ENCODE measurements around the gene KDSR. TPM values are rescaled to one million over a fixed set of nuclear protein-coding genes. Genes with fewer than 3 reads are reported as not detected.

KDSR gene
- total RNA-seq, 1 donor, result 46.3 TPM

GRCh38 chr18:63339920-63340484 is 27.0 kb downstream of the KDSR start:
- Histone ChIP-seq H3K9me3 (ENCODE audit: low read depth, low read length) (no peaks in the 10 kb centered on the region), H3K4me1 (ENCODE audit: insufficient read depth, low read length) (peaks cover 10% of the 10 kb centered on the region), H4K20me1 (ENCODE audit: insufficient read depth, low read length) (no peaks in the 10 kb centered on the region), H3K27me3 (ENCODE audit: insufficient read depth, low read length) (no peaks in the 10 kb centered on the region), H3K79me2 (ENCODE audit: insufficient read depth, low read length) (peaks cover 5% of the 10 kb centered on the region), H3K4me2 (ENCODE audit: insufficient read depth, low read length) (no peak overlapping the region), H3K27ac (ENCODE audit: low read depth, low read length) (no peak overlapping the region), H3K4me3 (ENCODE audit: insufficient read depth, low read length) (no peak overlapping the region), H2AFZ (ENCODE audit: low read length) (no peak overlapping the region), H3K36me3 (ENCODE audit: insufficient read depth, low read length) (peaks cover 64% of the 10 kb centered on the region)
- DNase-seq (ENCODE audit: insufficient read length, low spot score, missing footprints), result no peak
- peak; percentile 65 for TF ChIP-seq CTCF (IDR thresholded peaks at IDR 0.05; ENCODE audit: extremely low read depth, low read depth, low read length)

GRCh38 chr18:63336366-63337099 is 30.5 kb downstream of the KDSR start:
- peaks cover 3% of the 10 kb centered on the region for H3K79me2 ChIP-seq (ENCODE audit: insufficient read depth, low read length)
- DNase-seq (ENCODE audit: insufficient read length, low spot score, missing footprints), result peak; percentile 80
- no peaks in the 10 kb centered on the region for H4K20me1 ChIP-seq (ENCODE audit: insufficient read depth, low read length)
- H3K4me2 ChIP-seq (ENCODE audit: insufficient read depth, low read length), result peak overlapping the region; percentile 76
- H3K27me3 ChIP-seq (ENCODE audit: insufficient read depth, low read length), result no peaks in the 10 kb centered on the region
- peak overlapping the region; percentile 37 for H3K4me3 ChIP-seq (ENCODE audit: insufficient read depth, low read length)
- peak overlapping the region; percentile 67 for H2AFZ ChIP-seq (ENCODE audit: low read length)
- TF ChIP-seq CTCF (IDR thresholded peaks at IDR 0.05; ENCODE audit: extremely low read depth, low read depth, low read length), result no peak
- H3K4me1 ChIP-seq (ENCODE audit: insufficient read depth, low read length), result peaks cover 10% of the 10 kb centered on the region
- peaks cover 59% of the 10 kb centered on the region for H3K36me3 ChIP-seq (ENCODE audit: insufficient read depth, low read length)
- peak overlapping the region; percentile 82 for H3K27ac ChIP-seq (ENCODE audit: low read depth, low read length)
- no peaks in the 10 kb centered on the region for H3K9me3 ChIP-seq (ENCODE audit: low read depth, low read length)

GRCh38 chr18:63331105-63331504 is 35.9 kb downstream of the KDSR start:
- H3K4me3 ChIP-seq (ENCODE audit: insufficient read depth, low read length), result no peak overlapping the region
- no peaks in the 10 kb centered on the region for H3K27me3 ChIP-seq (ENCODE audit: insufficient read depth, low read length)
- no peaks in the 10 kb centered on the region for H4K20me1 ChIP-seq (ENCODE audit: insufficient read depth, low read length)
- no peak overlapping the region for H3K4me2 ChIP-seq (ENCODE audit: insufficient read depth, low read length)
- TF ChIP-seq CTCF (IDR thresholded peaks at IDR 0.05; ENCODE audit: extremely low read depth, low read depth, low read length), result no peak
- peaks cover 5% of the 10 kb centered on the region for H3K4me1 ChIP-seq (ENCODE audit: insufficient read depth, low read length)
- H3K36me3 ChIP-seq (ENCODE audit: insufficient read depth, low read length), result peaks cover 37% of the 10 kb centered on the region
- no peak overlapping the region for H2AFZ ChIP-seq (ENCODE audit: low read length)
- no peak for DNase-seq (ENCODE audit: insufficient read length, low spot score, missing footprints)
- H3K79me2 ChIP-seq (ENCODE audit: insufficient read depth, low read length), result no peaks in the 10 kb centered on the region
- no peaks in the 10 kb centered on the region for H3K9me3 ChIP-seq (ENCODE audit: low read depth, low read length)
- H3K27ac ChIP-seq (ENCODE audit: low read depth, low read length), result no peak overlapping the region

- Histone ChIP-seq H3K79me2 (ENCODE audit: insufficient read depth, low read length) (no peaks in the 10 kb centered on the region), H3K27me3 (ENCODE audit: insufficient read depth, low read length) (no peaks in the 10 kb centered on the region), H3K4me2 (ENCODE audit: insufficient read depth, low read length) (no peak overlapping the region), H3K36me3 (ENCODE audit: insufficient read depth, low read length) (peaks cover 24% of the 10 kb centered on the region), H2AFZ (ENCODE audit: low read length) (no peak overlapping the region), H3K4me1 (ENCODE audit: insufficient read depth, low read length) (no peaks in the 10 kb centered on the region), H3K27ac (ENCODE audit: low read depth, low read length) (no peak overlapping the region), H3K4me3 (ENCODE audit: insufficient read depth, low read length) (no peak overlapping the region), H4K20me1 (ENCODE audit: insufficient read depth, low read length) (no peaks in the 10 kb centered on the region), H3K9me3 (ENCODE audit: low read depth, low read length) (no peaks in the 10 kb centered on the region)
- no peak for DNase-seq (ENCODE audit: insufficient read length, low spot score, missing footprints)
- TF ChIP-seq CTCF (IDR thresholded peaks at IDR 0.05; ENCODE audit: extremely low read depth, low read depth, low read length), result no peak
Measured at GRCh38 chr18:63329431-63330145, 37.4 kb downstream of the KDSR start.

Measured in osteoblast (primary cell).